Body of pancreas (tissue), 4 donors: ENCODE data around the gene GPBP1. TPM values are rescaled to one million over a fixed set of nuclear protein-coding genes. Genes with fewer than 3 reads are reported as not detected.

ENCODE experiments used
- ATAC-seq: fragments of 150-250 bp; one replicate; pipeline ENCODE4 v1.9.1; 2016
- DNase-seq, 4 donors: peaks; one replicate each; pipeline ENCODE4 v3.0.0-alpha.2; 2019
- H3K27ac ChIP-seq, 4 donors: fragments of 200-600 bp; sonication (generic); 1 replicate in 3 of 4; 2 replicates in 1 of 4; pipeline versions ENCODE4 v1.5.1 to v1.6.1; 2016 to 2019; ENCODE audit warnings: mild to moderate bottlenecking in 1 of 4, mixed read lengths in 1 of 4, moderate library complexity in 1 of 4
- H3K27me3 ChIP-seq, 2 donors: fragments of 200-600 bp; sonication (generic); one replicate each; pipeline ENCODE4 v1.6.0; 2016; ENCODE audit warnings: mild to moderate bottlenecking in 1 of 2
- H3K36me3 ChIP-seq, 2 donors: fragments of 200-600 bp; sonication (generic); replicated peaks in 1 of 2; 2 replicates each; pipeline ENCODE4 v1.5.1; 2016; ENCODE audit warnings: low read depth in 2 of 2; ENCODE audit not compliant: insufficient read depth in 1 of 2
- H3K4me1 ChIP-seq: fragments of 200-600 bp; sonication (generic); one replicate; pipeline ENCODE4 v1.6.0; 2016
- H3K4me3 ChIP-seq, 2 donors: fragments of 200-600 bp; sonication (generic); 1 replicate in 1 of 2; 2 replicates in 1 of 2; pipeline ENCODE4 v1.5.1; 2016 to 2019
- H3K9me3 ChIP-seq, 3 donors: fragments of 200-600 bp; sonication (generic); 1 replicate in 2 of 3; 2 replicates in 1 of 3; pipeline ENCODE4 v1.5.1; 2016
- POLR2A ChIP-seq, 3 donors: fragments of 450-650 bp; IDR thresholded peaks; one replicate each; pipeline ENCODE4 v1.6.1; 2016; ENCODE audit warnings: antibody characterized with exemption in 3 of 3, mild to moderate bottlenecking in 2 of 3
- WGBS, 2 donors: methylation state at CpG; one replicate each; pipeline ENCODE4 v1.1.5; 2017; 5-methylcytosine and 5-hydroxymethylcytosine counted together
- intact Hi-C: fragments of 100-400 bp; cut with DNase I; formaldehyde crosslinking; loops from one replicate; pipeline ENCODE4 v1.15.1; 2023
- total RNA-seq, 2 donors: library from RNA; depleted of rRNA; stranded (reverse); fragments of >200 nt; gene quantifications; one replicate each; pipeline ENCODE4 v1.1.0, GENCODE V29; 2016
- TF ChIP-seq, protein P1 (sequence below), 7 experiments: fragments of 450-650 bp in 4 of 7; fragments of 200-600 bp in 3 of 7; sonication (generic) in 3 of 7; IDR thresholded peaks; one replicate each; pipeline ENCODE4 v1.5.1; 2016 to 2019; ENCODE audit warnings: antibody characterized with exemption in 7 of 7

The GPBP1 gene
- total RNA-seq, 2 donors from 2014 or later, result 53.2 to 67.2 TPM

DNA sequence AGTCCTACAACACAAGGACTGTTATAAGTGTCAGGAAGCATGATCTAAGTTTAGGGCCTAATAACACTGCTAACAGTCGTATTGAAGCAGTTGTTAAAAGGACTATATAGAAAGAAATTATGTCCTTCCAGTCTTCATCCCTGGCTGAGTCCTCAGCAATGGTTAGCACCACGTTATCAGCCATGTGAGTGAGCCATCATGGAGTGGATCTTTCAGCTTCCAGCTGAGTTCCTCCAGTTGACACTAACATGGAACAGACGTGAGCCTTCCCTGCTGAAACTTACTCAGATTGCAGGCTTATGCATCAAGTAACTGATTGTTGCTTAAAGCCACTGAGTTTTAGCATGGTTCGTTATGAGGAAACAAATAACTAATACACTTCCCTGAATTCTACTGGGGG, 21.5 kb upstream of the GPBP1 start:
- Histone ChIP-seq H3K27ac (no peak overlapping the region), H3K4me1 (no peaks in the 10 kb centered on the region), H3K4me3 (no peak overlapping the region), H3K9me3 (no peaks in the 10 kb centered on the region), H3K27me3 (no peaks in the 10 kb centered on the region), H3K36me3 (no peaks in the 10 kb centered on the region)
- WGBS, 2 donors, result 85 to 87% methylated on average over 4 of the region's 4 CpGs
- DNase-seq (no peak), ATAC-seq (no peak)
- intact Hi-C loops, result no loop called here
- TF ChIP-seq, protein P1, sequence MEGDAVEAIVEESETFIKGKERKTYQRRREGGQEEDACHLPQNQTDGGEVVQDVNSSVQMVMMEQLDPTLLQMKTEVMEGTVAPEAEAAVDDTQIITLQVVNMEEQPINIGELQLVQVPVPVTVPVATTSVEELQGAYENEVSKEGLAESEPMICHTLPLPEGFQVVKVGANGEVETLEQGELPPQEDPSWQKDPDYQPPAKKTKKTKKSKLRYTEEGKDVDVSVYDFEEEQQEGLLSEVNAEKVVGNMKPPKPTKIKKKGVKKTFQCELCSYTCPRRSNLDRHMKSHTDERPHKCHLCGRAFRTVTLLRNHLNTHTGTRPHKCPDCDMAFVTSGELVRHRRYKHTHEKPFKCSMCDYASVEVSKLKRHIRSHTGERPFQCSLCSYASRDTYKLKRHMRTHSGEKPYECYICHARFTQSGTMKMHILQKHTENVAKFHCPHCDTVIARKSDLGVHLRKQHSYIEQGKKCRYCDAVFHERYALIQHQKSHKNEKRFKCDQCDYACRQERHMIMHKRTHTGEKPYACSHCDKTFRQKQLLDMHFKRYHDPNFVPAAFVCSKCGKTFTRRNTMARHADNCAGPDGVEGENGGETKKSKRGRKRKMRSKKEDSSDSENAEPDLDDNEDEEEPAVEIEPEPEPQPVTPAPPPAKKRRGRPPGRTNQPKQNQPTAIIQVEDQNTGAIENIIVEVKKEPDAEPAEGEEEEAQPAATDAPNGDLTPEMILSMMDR (IDR thresholded peaks at IDR 0.05), result no peak
- no peak for TF ChIP-seq POLR2A (IDR thresholded peaks at IDR 0.05)

DNA sequence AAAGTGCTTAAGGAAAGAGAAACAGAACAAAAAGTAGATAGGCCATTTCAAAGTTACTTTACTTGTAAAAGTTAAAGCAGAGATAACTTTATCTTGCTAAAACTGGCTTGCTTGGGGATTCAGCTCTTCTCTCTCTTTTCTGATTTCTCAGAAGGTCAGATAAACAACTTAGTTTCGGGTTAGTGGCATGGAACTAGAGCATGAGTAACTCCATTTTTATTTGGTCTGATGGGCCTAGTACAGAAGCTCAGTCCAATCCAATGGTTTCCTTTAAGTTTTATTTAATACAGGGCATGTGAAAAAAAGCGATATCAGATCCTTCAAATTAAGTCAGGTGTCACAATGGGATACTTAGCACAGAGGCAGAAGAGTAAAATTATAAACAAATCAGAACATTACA, 18.8 kb upstream of the GPBP1 start:
- intact Hi-C loops, result no loop called here
- DNase-seq, result no peak
- WGBS, 2 donors, result 61 to 88% methylated on average over 2 of the region's 2 CpGs
- H3K9me3 ChIP-seq, result no peaks in the 10 kb centered on the region
- TF ChIP-seq, protein P1 (IDR thresholded peaks at IDR 0.05), result no peak
- TF ChIP-seq POLR2A (IDR thresholded peaks at IDR 0.05), result no peak
- H3K4me1 ChIP-seq, result no peaks in the 10 kb centered on the region
- no peaks in the 10 kb centered on the region for H3K27me3 ChIP-seq
- H3K4me3 ChIP-seq, result no peak overlapping the region
- H3K36me3 ChIP-seq, result no peaks in the 10 kb centered on the region
- ATAC-seq, result no peak
- no peak overlapping the region for H3K27ac ChIP-seq

DNA sequence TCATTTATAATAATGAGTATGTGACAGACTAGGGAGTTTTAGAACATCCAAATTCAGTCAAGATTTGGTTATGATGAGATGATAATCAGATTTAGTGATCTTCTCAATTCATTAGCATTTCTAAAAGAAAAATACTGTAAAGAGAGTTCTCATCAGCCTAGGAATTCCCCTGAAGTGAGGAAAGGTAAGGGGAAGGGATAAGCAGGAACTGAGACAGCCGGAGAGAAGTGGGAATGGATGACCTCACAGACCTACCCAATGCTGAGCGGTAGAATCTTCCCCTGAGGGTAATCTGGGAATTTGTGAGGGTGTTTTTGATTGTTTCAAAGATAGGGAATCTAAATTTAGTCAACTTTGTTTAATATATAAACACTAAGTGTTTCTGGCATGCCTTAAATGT, 16.7 kb upstream of the GPBP1 start:
- Histone ChIP-seq H3K4me1 (no peaks in the 10 kb centered on the region), H3K27ac (no peak overlapping the region), H3K27me3 (no peaks in the 10 kb centered on the region), H3K4me3 (no peak overlapping the region), H3K36me3 (no peaks in the 10 kb centered on the region), H3K9me3 (no peaks in the 10 kb centered on the region)
- intact Hi-C loops, result no loop called here
- no peak for TF ChIP-seq POLR2A (IDR thresholded peaks at IDR 0.05)
- DNase-seq (no peak), ATAC-seq (no peak)
- 84 to 91% methylated on average over 2 of the region's 2 CpGs for WGBS, 2 donors

DNA sequence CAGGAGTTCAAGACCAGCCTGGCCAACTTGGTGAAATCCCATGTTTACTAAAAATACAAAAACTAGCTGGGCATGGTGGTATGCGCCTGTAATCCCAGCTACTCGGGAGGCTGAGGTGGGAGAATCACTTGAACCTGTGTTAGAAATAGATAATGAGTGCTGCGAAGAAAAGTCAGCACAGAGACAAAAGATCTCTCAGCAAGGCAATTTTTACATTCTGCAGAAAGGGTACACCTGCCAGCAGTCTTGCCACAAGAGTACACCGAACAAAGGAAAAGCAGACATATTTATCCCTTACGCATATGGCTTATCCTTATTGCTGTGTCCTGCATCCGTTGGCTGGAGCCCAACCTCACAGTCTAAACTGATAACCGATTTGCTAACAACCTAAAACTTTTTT, 16.2 kb upstream of the GPBP1 start:
- Histone ChIP-seq H3K27ac (no peak overlapping the region), H3K27me3 (no peaks in the 10 kb centered on the region), H3K9me3 (no peaks in the 10 kb centered on the region), H3K4me1 (no peaks in the 10 kb centered on the region), H3K36me3 (no peaks in the 10 kb centered on the region), H3K4me3 (no peak overlapping the region)
- 93 to 95% methylated on average over 7 of the region's 7 CpGs for WGBS, 2 donors
- ATAC-seq (no peak), DNase-seq (no peak)
- intact Hi-C loops, result no loop called here
- no peak for TF ChIP-seq POLR2A (IDR thresholded peaks at IDR 0.05)
- TF ChIP-seq, protein P1 (IDR thresholded peaks at IDR 0.05), result no peak

DNA sequence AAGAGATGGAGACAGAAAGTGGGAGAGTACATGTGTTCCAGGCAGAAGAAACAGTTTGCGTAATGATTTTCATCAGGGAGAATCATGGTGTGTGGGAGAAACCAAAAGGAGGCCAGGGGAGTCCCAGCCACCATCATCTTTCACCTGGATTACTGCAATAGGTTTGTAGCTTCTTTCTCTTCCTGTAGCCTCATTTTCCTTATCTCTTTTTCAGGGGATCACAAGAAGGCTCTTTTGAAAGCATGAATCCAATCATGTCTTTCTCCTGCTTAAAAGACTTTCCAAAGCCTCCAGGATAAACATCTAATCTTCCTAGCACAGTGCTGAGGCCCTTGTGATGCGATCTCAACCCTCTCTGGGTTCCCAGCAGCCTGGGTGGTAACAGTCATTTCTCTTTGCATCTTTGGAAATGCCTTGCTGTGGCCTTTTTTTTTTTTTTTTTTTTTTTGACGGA, 10.3 kb upstream of the GPBP1 start:
- Histone ChIP-seq H3K4me1 (no peaks in the 10 kb centered on the region), H3K9me3 (no peaks in the 10 kb centered on the region), H3K27me3 (no peaks in the 10 kb centered on the region), H3K4me3 (no peak overlapping the region), H3K36me3 (no peaks in the 10 kb centered on the region), H3K27ac (no peak overlapping the region)
- ATAC-seq (no peak), DNase-seq (no peak)
- TF ChIP-seq, protein P1 (IDR thresholded peaks at IDR 0.05), result no peak
- no peak for TF ChIP-seq POLR2A (IDR thresholded peaks at IDR 0.05)
- intact Hi-C loops, result no loop called here
- WGBS, 2 donors, result 87 to 93% methylated on average over 3 of the region's 3 CpGs
